Kidney (tissue), 14 donors: Measurements from ENCODE around the gene ITGB8. TPM values are rescaled to one million over a fixed set of nuclear protein-coding genes. Genes with fewer than 3 reads are reported as not detected.

Experiments used
- DNase-seq, 5 donors: peaks; one replicate each; pipeline ENCODE4 v3.0.0-alpha.2; 2013 to 2020
- FAIRE-seq: peaks from 2 replicates; lab custom pipeline; 2012; peaks lifted over from hg19 to GRCh38; lab: Jason Lieb, UNC
- H3K27ac ChIP-seq, 2 donors: one replicate each; pipeline ENCODE4 v1.7.0; 2013; ENCODE audit warnings: low read depth in 2 of 2, low read length in 2 of 2, inconsistent platforms in 1 of 2
- H3K27me3 ChIP-seq: one replicate; pipeline ENCODE4 v1.7.1; 2013; ENCODE audit warnings: low read length, inconsistent platforms; ENCODE audit not compliant: control insufficient read depth, insufficient read depth
- H3K36me3 ChIP-seq, 3 donors: one replicate each; pipeline versions ENCODE4 v1.7.0 to v1.7.1; 2013; ENCODE audit warnings: low read length in 3 of 3, control low read depth in 1 of 3, inconsistent platforms in 1 of 3; ENCODE audit not compliant: insufficient read depth in 3 of 3, control insufficient read depth in 2 of 3
- H3K4me1 ChIP-seq, 3 donors: one replicate each; pipeline versions ENCODE4 v1.7.0 to v1.7.1; 2013; ENCODE audit warnings: low read length in 3 of 3, inconsistent platforms in 1 of 3, low read depth in 1 of 3; ENCODE audit not compliant: control insufficient read depth in 2 of 3, insufficient read depth in 2 of 3
- H3K4me3 ChIP-seq, 3 donors: one replicate each; pipeline versions ENCODE4 v1.7.0 to v1.8.1; 2013; ENCODE audit warnings: low read length in 3 of 3, control low read depth in 1 of 3, inconsistent platforms in 1 of 3
- H3K9ac ChIP-seq, 3 donors: one replicate each; pipeline versions ENCODE4 v1.7.0 to v1.7.1; 2013; ENCODE audit warnings: low read length in 3 of 3, control low read depth in 1 of 3, inconsistent platforms in 1 of 3
- H3K9me3 ChIP-seq, 3 donors: one replicate each; pipeline versions ENCODE4 v1.7.0 to v1.7.1; 2013; ENCODE audit warnings: low read length in 3 of 3, control low read depth in 1 of 3, inconsistent platforms in 1 of 3; ENCODE audit not compliant: control insufficient read depth in 2 of 3, insufficient read depth in 1 of 3
- intact Hi-C: fragments of 100-400 bp; cut with DNase I; formaldehyde crosslinking; loops from one replicate; pipeline ENCODE4 v1.11.1; 2022
- polyA plus RNA-seq: library from polyadenylated mRNA; stranded (reverse); fragments of 350-450 nt; fragmentation: Illumina TruSeq; extraction: RNeasy Lipid Tissue Mini Kit (QIAGEN cat#74804); gene quantifications from one replicate; pipeline ENCODE4 v1.2.3, GENCODE V29; 2014; ENCODE audit warnings: low read depth, low replicate concordance; ENCODE audit not compliant: insufficient read depth
- total RNA-seq: library from RNA; stranded (reverse); fragmentation: NEBNext Ultra II Directional; extraction: Animal tissue kit (Norgen Biotek cat#: 25700); gene quantifications from one replicate; pipeline ENCODE4 v1.2.1, GENCODE V29; 2021
- TF ChIP-seq, protein P1 (sequence below): IDR thresholded peaks from 3 replicates; pipeline ENCODE4 v1.5.1; 2012; ENCODE audit warnings: mild to moderate bottlenecking, moderate library complexity, borderline replicate concordance; ENCODE audit not compliant: insufficient read depth; ENCODE audit errors: extremely low read depth
- donor health status: control.
- donor health status: control.
- donor health status: control.
- donor health status: control.
- donor health status: control.
- donor health status: DM: yes; HTN: yes; CAD: no.
- donor health status: Normal renal cell carcinoma (clear cell type).

Gene ITGB8
- total and polyA plus RNA-seq, 2 donors from 2014 or later = 10.3 to 213 TPM

DNA sequence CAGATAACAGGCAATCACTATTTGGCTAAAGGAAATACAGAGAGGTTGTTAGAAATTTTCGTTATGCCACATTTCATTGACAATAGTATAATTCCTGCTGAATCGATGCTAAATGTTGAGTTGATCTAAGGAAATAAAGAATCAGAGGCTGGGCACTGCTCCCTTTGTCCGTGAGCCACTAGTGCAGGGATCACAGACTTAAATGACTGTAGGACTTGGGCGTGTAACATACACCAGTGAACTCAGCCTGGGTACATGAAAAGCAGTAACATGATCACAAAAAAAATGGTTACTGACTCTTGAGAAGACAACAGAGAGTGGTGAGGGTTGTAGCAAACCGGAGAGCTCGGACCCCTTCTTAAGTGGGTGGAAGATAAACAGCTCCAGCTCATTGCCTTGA lies 11.8 kb upstream of the ITGB8 start:
- Histone ChIP-seq H3K4me3 (no peak overlapping the region), H3K36me3 (no peaks in the 10 kb centered on the region), H3K27ac (no peak overlapping the region), H3K9ac (no peak overlapping the region), H3K4me1 (no peaks in the 10 kb centered on the region), H3K9me3 (no peaks in the 10 kb centered on the region), H3K27me3 (no peaks in the 10 kb centered on the region)
- FAIRE-seq (no peak), DNase-seq (no peak)
- TF ChIP-seq, protein P1, sequence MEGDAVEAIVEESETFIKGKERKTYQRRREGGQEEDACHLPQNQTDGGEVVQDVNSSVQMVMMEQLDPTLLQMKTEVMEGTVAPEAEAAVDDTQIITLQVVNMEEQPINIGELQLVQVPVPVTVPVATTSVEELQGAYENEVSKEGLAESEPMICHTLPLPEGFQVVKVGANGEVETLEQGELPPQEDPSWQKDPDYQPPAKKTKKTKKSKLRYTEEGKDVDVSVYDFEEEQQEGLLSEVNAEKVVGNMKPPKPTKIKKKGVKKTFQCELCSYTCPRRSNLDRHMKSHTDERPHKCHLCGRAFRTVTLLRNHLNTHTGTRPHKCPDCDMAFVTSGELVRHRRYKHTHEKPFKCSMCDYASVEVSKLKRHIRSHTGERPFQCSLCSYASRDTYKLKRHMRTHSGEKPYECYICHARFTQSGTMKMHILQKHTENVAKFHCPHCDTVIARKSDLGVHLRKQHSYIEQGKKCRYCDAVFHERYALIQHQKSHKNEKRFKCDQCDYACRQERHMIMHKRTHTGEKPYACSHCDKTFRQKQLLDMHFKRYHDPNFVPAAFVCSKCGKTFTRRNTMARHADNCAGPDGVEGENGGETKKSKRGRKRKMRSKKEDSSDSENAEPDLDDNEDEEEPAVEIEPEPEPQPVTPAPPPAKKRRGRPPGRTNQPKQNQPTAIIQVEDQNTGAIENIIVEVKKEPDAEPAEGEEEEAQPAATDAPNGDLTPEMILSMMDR = no peak
- intact Hi-C loops = no loop called here

DNA sequence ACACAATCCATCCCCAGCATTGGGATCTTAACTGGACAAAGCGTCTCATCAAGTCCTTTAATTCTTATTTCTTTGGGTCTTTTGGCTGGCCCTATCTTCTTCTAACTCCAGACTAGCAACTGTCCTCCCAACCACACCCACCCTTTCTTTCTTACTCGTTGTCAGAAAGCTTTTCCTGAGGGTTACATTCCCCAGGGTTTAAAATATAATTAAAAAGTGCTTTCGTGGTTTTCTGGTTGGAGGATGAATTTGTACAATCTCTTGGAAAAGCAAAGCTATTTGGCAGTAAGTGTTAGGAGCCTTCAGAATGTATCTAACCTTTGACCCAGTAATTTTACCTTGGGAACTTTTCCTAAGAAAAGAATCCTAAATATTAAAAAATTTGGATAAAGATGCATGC lies 10.4 kb upstream of the ITGB8 start:
- DNase-seq = no peak
- intact Hi-C loops = no loop called here
- Histone ChIP-seq H3K4me3 (no peak overlapping the region), H3K27ac (no peak overlapping the region), H3K36me3 (no peaks in the 10 kb centered on the region), H3K9me3 (no peaks in the 10 kb centered on the region), H3K27me3 (no peaks in the 10 kb centered on the region), H3K9ac (no peak overlapping the region), H3K4me1 (no peaks in the 10 kb centered on the region)
- TF ChIP-seq, protein P1 = no peak
- FAIRE-seq = no peak

DNA sequence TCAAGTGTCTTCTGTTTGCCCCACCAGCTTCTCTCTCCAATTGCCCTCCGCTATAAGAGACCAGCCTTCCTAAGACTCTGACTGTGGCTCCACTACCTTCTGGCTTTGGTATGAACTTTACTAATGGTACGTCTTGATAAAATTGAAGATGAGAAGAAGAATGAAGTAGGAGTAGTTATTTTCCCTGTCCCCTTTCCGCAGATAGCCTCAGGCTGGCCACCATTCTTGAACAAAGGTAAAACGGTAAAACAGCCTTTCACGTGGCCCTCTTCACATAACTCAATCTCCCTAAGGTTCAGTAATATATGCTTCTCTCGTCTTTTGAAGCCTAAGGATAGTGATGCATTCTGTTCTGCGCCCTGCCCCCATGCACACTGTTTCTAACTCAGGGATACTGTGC lies 9.9 kb upstream of the ITGB8 start:
- Histone ChIP-seq H3K9ac (no peak overlapping the region), H3K4me1 (no peaks in the 10 kb centered on the region), H3K27me3 (no peaks in the 10 kb centered on the region), H3K27ac (no peak overlapping the region), H3K36me3 (no peaks in the 10 kb centered on the region), H3K4me3 (no peak overlapping the region), H3K9me3 (no peaks in the 10 kb centered on the region)
- no peak for FAIRE-seq
- no peak for DNase-seq
- TF ChIP-seq, protein P1 = no peak
- intact Hi-C loops = no loop called here

DNA sequence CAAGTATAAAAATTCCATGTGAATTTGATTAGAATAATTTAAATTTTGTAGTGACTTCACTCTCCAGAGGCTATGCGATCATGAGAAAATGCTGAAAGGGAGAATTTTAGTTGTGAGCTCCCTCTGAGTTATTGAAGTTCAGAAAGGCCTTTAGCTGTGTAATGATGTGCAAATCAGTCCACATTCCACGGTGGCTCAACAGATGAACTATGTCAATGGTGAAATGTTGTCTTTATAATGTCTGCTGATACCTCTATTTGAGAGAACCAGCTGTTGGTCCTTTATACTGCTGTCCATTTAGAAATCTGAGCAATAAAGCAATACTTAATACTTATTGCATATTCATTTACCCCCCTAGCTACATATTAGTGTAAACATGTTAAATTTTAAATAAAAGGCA lies 7.1 kb upstream of the ITGB8 start:
- H3K4me1 ChIP-seq = no peaks in the 10 kb centered on the region
- H3K27ac ChIP-seq = no peak overlapping the region
- H3K9me3 ChIP-seq = no peaks in the 10 kb centered on the region
- no peak for FAIRE-seq
- H3K27me3 ChIP-seq = no peaks in the 10 kb centered on the region
- intact Hi-C loops = no loop called here
- DNase-seq = peak in 2 of 5 donors; percentile 42 to 69
- TF ChIP-seq, protein P1 = no peak
- no peak overlapping the region for H3K9ac ChIP-seq
- no peak overlapping the region for H3K4me3 ChIP-seq
- H3K36me3 ChIP-seq = no peaks in the 10 kb centered on the region
